NCI-H82 treated with DMSO at 0.1 percent for 48 hours (cell line): ENCODE measurements around the gene OTOA.
"Not testable (repeated sequence)": the region's sequence is repeated elsewhere in the genome, so short reads cannot be mapped to it uniquely, and the experiment has no call there.

Source experiments
- DNase-seq: peaks from one replicate; lab custom pipeline; 2025; ENCODE audit not compliant: unreplicated experiment; lab: John Stamatoyannopoulos, UW

The OTOA gene

DNA sequence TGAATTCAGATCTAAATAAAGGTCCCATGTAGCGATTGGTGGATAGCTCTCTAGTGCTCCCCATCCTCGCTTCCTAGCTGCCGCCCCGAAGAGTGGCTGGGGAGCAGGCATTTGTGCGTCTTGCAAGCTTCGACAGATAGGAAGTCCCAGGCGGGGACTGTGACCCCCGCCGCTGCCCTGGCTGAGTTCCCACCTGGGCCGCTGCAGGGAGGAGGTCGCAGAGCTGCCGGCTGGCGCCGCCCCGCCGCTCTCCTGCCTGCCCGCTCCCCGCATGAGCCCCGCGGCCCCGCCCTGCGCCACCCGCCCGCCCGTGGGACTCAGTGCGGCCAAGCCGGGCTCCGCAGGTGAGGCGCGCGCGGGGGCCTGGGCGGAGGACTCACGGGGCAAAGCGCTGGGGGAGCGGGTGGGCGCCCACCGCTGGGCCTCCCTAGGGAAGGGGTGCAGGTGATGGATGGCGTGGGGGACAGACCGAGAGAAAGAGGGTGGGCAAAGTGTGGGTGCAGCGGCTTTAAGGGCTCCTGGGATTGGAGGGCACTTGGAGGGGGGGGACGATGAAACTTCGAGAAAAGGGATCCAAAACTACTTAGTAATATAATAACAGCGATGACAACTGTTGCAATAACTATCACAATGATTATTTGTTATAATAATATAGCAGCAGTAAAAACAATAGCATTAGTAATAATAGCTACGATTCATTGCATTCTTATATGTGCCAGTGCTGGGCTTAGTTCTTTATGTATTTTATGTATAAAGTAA, at the start of gene OTOA:
TSS of gene OTOA (plus strand) at position 80 of the 759 bp plus-strand sequence. CDS start 14,547 bp downstream, outside the sequence.
- no peak for DNase-seq

DNA sequence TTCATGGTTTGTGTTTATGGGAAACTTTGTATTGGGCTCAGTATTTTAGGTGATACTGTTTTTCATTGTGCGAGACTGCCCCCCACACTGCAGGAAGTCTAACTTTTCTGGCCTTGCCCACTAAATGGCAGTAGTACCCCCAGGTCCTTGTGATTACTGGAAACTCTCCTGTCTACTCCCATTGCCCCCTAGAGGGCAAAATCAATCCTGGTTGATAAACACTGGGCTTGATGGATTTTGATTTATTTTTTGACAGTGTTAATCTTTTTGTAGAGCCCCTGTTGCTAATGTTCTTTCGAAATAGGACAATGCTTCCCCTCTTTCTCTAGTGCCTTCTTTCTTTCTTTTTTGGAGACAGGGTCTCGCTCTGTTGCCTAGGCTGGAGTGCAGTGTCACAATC, 48.9 kb upstream of the OTOA start:
- no peak for DNase-seq

DNA sequence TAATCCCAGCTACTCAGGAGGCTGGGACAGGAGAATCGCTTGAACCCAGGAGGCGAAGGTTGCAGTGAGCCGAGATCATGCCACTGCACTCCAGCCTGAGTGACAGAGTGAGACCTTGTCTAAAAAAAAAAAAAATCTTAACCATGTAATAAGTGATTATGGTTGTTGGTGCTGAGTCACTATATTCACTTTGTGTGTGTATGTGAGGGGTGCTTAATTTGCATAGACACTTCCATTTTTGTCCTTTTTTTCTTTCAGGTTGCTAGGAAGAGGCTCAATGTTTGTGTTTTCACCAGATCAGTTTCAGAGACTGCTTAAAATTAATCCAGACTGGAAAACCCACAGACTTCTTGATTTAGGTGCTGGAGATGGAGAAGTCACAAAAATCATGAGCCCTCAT, 46.2 kb upstream of the OTOA start:
- DNase-seq, result no peak

DNA sequence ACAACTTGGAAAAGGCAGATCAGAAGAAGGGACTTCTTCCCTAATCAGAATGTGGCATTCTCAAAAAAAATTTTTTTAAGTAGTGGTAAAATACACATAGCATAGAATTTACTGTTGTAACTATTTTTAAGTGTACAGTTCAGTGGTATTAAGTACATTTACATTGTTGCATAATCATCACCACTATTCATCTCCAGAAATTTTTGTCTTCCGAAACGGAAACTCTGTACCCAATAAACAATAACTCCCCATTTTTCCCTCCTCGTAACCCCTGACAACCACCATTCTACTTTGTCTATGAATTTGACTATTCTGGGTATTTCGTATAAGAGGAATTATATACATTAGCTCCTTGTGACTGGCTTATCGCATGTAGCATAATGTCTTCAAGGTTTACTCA, 45.5 kb upstream of the OTOA start:
- DNase-seq, result no peak

DNA sequence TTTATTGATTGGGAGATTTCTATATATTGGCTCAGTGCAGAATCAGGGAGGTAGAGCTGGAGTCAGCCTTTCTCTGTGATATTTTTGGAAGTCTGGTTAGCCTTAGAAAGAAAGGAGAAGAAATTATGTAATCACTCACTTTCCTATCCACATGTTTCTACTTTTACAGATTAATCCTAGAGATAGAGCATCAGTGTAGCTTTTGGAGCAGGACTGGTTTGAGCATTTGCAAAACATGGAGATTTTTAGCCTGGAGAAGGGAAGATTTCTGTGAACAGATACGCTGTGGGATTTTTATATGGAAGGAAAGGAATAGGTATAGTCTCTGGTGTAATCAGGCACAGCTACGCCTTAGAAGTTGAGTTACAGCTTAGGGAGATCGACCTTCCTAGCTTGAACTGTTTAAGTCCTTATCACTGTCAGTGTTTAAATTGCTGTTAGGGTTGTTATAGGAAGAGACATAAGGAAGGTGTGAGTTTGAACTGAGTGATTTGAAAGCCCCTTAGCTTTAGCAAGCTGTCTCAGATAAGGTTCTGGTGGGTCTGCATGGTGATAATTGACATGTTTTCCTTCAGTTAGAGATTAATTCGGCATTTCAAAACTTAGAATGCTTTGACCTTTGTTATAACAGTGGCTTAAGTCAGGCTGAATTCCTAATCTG, 43.9 kb upstream of the OTOA start:
- DNase-seq, result peak; percentile 13

DNA sequence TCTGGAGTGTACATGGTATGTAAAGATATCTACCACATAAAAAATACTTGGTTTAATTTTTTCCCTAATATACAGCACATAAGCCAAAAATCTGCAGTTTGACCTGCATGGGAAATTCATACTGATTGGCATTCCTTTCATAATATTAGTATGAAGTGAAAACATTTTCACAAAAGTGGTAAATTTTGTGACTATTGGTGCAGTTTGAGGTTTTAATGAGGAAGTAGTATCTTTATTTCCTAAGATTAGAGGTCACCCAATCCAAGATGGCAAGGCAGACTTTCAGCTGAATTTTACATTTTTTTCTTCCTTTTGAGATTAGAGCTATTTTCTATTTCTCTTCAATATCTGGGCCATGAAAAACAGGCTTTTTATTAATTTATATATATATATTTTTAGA, 43.2 kb upstream of the OTOA start:
- DNase-seq, result no peak

DNA sequence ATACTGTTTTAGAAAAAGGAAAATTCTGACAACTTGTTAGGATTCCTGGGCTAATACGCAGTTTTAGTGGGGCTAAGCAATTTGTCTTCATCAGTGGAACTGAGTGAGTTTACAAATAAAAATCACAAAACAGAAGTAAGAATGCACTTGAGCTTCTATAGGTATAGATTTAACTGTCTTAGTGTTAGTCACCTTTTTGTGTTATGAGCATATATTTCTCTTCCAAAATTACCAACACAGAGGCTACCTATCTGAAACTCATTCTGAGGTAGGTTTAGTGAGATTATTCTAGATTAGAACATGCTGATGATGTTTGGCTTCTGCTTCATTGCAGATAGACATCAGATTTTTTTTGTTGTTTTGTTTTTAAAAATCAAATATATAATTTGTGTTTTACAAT, 41.2 kb upstream of the OTOA start:
- DNase-seq, result no peak

DNA sequence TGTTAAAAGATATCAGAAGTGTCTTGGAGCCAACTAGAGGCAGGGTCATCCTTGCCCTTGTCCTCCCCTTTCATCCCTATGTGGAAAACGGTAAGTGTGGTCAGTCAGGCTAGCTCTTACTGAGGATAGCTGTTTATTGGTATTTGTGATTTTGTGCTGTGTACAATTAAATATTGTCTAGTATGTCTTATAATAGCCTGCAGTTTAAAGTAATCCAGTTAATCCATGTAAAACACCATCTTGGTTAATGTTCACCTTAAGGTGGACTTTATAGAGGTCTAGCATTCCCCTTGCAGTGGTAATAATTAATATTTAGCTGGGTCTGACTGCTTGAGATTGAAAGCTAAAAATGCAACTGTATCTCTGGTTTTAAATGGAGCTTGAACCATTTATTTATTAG, 38.7 kb upstream of the OTOA start:
- DNase-seq, result no peak

DNA sequence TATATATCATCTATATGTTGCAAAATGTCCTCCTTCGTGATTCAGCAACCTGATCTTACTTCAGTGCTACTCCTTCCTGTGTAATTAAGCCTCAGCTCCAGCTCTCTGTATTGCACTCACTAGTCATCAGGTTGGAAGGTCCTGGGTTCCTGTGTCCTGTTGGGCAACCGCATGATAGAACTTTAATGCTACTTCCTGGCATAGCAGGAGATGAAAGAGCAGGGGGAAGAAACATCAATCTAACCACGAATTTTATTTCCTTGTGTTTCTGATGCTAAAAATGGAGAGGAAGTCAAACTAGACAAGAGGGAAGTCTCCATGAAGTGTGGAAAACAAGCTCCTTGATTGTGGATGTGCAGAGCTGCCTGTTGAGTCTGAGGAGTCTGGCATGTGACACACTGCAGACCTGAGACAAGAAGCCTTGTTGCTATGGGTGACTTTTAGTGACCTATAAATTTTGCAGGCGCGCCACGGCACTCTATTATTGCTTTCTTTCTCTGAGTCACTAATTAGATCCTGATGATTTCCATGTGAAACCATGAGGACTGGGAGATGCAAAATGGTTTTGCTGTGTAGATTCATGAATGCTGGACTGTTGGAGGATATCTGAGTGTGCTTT, 37.0 kb upstream of the OTOA start:
- no peak for DNase-seq

DNA sequence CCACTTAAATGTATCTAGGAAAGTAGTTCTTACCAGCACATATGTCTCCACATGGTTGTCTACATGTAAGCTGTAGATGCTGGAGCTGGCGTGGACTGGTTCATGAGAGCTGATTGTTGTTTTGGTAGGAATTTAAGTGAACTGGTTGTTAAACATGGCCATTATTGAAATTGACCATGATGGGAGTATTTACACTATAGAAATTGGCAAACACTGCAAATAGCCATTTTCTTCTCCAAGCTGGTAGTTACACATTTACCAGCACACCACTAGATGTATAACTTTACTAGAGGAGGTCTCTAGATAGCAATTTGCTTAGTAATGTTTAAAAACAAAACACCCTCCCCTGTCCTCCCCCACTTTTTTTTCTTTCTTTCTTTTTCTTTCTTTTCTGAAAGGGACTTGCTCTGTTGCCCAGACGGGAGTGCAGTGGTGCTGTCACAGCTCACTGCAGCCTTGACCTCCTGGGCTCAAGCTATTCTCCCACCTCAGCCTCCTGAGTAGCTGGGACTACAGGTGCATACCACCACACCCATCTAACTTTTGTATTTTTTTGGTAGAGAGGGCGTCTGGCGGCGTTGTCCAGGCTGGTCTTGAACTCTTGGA, 35.5 kb upstream of the OTOA start:
- DNase-seq, result no peak

DNA sequence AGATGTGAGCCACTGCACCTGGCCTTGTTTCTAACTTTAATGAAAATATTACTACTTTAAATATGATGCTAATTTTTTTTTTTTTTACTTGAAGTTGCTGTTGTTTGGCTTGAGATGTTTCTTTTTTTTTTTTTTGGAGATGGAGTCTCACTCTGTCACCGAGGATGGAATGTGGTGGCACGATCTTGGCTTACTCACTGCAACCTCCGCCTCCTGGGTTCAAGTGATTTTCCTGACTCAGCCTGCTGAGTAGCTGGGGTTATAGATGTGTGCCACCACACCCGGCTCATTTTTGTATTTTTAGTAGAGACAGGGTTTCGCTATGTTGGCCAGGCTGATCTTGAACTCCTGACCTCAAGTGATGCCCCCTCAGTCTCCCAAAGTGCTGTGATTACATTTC, 35.0 kb upstream of the OTOA start:
- no peak for DNase-seq

DNA sequence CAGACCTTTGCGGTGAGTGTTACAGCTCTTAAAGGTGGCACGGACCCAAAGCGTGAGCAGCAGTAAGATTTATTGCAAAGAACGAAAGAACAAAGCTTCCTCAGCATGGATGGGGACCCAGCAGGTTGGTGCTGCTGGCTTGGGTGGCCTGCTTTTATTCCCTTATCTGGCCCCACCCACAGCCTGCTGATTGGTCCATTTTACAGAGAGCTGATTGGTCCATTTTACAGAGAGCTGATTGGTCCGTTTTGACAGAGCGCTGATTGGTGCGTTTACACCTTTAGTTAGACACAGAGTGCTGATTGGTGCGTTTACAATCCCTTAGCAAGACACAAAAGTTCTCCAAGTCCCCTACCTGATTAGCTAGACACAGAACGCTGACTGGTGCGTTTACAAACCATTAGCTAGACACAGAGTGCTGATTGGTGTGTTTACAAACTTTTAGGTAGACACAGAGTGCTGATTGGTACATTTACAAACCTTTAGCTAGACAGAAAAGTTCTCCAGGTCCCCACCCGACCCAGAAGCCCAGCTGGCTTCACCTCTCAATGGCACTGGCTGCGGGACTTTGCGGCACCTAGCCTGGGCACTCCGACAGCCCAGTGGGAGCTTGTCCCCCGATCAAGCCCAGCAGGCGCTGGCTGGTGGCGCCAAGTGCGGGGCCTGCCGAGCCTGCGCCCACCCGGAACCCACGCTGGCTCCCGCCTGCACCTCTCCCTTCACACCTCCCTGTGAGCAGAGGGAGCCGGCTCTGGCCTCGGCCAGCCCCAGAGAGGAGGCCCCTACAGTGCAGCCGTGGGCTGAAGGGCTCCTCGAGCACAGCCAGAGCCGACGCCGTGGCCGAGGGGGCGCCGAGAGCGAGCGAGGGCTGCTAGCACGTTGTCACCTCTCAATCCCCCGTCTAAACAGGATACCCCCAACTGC, 33.9 kb upstream of the OTOA start:
- not testable (repeated sequence) for DNase-seq

DNA sequence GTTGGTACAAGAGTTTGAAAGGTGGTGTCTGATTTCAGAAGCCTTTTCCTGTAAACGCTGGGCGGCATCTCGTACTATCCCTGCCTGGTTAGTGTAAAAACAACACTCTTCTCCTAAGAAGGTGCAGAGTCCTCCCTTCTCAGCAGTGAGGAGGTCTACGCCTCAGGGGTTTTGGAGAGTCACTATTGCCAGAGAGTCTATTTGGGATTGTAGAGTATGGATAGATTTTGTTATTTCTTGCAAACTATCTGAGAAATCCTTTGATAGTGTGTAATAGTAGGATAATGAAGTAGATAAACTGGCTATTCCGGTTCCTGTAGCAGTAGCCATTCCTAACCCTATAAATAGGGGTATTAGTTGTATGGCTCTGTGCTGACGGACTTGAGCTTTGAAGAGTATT, 32.9 kb upstream of the OTOA start:
- DNase-seq, result not testable (repeated sequence)

DNA sequence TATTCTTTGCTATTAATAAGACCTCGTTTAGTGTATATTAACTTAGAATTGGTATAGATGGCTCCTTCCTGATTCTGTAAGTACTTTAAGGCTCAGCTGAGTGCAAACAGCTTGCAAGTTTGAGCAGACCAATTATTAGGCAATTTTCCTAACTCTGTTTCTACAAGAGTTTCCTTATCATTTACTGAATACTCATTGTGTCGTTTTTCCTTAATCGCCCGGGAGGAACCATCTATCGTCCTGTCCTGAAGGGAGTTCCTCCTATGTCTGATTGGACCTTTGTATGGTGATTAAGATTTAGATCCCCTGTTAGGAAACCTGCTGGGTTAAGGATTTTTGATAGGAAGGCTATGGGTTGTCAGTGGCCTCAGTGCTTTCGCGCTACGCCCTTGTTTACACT, 32.4 kb upstream of the OTOA start:
- not testable (repeated sequence) for DNase-seq

DNA sequence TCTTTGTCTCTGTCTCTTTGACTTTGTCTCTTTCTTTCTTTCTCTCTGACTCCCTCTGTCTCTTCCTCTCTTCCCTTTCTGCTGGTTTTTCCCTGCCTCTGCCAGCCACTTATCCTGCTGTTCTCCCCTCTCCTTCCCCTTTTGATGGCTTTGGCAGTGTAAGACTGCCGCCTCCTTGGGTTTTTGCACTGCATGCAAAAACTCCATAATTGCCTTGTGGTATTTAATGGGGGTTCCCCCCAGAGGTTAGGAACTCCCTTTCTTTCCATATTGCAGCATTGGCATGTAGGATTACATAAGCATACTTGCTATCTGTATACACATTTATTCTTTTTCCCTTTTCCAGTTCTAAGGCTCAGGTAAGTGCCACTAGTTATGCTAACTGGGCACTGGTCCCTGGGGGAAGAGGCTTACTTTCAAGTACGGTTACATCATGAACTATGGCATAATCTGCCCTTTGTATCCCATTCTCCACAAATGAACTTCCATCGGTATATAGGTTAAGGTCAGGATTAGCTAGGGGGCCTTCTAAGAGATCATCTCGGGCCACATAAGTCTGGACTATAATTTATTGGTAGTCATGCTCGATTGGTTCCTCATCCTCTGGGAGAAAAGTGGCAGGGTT, 31.7 kb upstream of the OTOA start:
- DNase-seq, result not testable (repeated sequence)

DNA sequence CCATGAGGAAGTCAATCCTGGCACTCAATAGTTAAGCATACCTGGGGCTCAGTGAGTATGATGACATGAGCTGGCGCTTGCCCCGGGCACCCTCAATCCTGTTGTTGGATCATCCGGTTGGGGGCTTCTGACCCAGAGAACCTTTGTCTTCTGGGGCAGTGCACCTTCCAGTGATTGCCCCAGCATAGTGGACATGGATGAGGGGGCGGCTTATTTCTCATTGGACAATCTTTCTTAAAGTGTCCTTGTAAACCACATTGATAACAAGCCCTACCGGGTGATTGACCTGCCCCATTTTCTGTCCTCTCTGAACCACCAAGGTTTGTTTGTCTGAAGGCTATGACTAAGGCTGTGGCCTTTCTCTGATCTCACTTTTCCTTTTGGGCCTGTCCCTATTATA, 29.6 kb upstream of the OTOA start:
- DNase-seq, result no peak

DNA sequence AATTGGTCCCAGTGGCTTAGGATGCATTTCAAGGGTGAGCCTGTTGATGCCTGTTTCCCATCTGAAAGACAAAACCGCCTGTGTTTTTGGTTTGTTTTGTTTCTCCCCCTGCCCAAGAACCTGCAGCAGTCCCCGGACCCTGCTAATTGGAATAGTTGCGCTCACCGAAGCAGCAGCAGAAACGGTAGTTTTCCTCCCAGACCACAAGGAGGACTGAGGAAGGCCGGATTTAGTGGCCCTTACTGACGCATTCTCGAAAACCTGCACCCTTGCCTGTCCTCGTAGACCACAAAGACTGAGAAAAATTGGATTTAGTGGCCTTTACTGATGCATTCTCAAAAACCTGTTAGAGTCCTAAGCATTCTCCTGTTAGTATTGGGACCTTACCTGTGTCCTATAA, 28.1 kb upstream of the OTOA start:
- DNase-seq, result not testable (repeated sequence)

DNA sequence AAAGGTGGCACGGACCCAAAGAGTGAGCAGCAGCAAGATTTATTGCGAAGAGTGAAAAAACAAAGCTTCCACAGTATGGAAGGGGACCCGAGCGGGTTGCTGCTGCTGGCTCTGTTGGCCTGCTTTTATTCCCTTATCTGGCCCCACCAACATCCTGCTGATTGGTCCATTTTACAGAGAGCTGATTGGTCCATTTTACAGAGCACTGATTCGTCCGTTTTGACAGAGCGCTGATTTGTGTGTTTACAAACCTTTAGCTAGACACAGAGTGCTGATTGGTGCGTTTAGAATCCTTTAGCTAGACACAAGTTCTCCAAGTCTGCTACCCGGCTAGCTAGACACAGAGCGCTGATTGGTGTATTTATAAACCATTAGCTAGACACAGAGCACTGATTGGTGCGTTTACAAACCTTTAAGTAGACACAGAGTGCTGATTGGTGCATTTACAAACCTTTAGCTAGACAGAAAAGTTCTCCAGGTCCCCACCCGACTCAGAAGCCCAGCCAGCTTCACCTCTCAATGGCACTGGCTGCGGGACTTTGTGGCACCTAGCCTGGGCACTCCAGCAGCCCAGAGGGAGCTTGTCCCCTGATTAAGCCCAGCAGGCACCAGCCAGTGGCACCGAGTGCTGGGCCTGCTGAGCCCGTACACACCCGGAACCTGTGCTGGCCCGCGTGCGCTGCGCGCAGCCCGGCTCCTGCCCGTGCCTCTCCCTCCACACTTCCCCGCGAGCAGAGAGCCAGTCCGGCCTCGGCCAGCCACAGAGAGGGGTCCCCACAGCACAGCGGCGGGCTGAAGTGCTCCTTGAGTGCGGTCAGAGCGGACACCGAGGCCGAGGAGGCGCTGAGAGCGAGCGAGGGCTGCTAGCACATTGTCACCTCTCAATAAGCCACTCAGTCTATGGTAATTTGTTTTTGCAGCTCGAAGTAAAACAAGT, 26.5 kb upstream of the OTOA start:
- DNase-seq, result no peak

DNA sequence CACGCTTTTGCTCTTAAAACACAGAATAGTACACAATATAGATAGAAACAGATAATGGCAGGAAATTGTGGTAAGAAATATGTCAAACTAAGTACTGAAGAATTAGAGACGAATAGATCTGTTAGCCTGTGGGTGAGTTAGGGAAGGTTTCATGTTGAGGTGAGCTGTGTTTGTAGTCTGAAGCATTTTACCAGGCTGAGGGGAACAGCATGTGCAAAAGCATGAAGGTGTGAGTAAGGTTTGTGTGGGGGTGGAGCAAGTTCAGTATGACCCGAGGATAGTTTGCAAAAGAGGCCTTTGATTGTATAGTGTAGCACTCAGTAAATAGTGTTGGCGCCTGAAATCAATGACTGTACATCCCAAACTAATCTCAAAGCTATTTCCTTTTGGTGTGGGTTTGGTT, 25.2 kb upstream of the OTOA start:
- DNase-seq, result no peak
